Measurements from ENCODE around the gene SLC7A8.
"Not testable (repeated sequence)": the region's sequence is repeated elsewhere in the genome, so short reads cannot be mapped to it uniquely, and the experiment has no call there.

The SLC7A8 gene

DNA sequence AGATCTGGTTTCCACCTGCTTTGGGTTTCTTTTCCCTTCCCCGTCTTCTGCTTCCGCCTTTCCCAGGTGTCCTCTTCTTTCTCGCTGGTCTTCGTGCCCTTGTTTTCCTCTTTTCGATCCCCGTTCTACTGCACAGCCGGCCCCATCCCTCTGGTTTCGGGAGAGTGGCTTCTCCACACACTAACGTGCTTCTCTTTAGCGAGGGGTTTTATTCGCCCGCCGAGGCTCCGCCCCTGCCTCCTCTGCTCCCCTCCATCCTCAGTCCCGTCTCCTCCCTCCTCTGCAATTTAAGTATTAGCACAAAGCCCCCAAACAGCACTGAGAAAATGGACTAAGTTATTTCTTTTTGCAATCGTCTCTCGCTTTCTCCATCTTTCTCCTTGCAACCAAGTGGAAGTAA lies at the start of gene SLC7A8:
SLC7A8 (minus strand) TSS at position 182 of the 400 bp plus-strand sequence. CDS start 746 bp downstream, outside the sequence.
- no peak for DNase-seq

DNA sequence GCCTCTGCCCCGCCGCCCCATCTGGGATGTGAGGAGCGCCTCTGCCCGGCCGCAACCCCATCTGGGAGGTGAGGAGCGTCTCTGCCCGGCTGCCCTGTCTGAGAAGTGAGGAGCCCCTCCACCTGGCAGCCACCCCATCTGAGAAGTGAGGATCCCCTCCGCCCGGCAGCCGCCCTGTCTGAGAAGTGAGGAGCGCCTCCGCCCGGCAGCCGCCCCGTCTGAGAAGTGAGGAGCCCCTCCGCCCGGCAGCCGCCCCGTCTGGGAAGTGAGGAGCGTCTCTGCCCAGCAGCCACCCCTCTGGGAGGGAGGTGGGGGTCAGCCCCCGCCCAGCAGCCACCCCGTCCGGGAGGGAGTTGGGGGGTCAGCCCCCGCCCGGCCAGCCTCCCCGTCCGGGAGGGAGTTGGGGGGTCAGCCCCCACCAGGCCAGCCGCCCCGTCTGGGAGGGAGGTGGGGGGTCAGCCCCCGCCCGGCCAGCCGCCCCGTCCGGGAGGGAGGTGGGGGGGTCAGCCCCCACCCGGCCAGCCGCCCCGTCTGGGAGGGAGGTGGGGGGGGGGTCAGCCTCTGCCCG lies 48.9 kb upstream of the SLC7A8 start:
- DNase-seq, result not testable (repeated sequence)

DNA sequence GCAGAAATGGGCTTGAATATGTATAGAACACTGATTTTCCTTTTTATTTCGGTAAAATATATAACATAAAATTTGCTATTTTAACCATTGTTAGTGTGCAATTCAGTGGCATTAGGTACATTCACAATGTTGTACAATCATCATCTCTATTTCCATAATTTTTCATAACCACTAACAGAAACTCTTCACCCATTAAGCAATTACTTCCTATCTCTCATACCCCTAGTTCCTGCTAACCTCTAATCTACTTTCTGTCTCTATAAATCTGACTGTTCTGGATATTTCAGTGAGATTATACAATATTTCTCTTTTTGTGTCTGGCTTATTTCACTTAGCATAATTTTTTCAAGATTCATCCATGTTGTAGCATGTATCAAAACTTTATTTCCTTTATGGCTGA lies 45.4 kb upstream of the SLC7A8 start:
- DNase-seq, result no peak

DNA sequence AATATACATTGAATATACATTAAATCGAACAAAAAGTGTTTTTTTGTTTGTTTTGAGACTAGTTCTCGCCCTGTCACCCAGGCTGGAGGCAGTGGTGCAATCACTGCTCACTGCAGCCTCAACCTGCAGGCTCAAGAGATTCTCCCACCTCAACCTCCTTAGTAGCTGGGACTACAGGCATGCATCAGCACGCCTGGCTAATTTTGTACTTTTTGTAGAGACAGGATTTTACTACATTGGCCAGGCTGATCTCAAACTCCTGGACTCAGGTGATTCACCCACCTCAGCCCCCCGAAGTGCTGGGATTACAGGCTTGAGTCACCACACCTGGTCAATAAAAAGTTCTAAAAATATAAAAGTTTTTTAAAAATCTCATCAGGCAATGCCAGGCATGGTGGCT lies 44.1 kb upstream of the SLC7A8 start:
- no peak for DNase-seq

DNA sequence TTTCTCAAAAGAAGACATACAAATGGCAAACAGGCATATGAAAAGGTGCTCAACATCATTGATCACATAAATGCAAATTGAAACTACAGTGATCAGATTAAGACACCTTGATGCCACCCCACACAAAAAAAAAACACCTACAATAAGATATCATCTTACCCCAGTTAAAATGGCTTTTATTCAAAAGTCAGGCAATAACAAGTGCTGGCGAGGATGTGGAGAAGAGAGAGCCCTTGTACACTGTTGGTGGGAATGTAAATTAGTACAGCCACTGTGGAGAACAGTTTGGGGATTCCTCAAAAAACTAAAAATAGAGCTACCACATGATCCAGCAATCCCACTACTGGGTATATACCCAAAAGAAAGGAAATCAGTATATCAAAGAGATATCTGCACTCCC lies 41.5 kb upstream of the SLC7A8 start:
- not testable (repeated sequence) for DNase-seq

DNA sequence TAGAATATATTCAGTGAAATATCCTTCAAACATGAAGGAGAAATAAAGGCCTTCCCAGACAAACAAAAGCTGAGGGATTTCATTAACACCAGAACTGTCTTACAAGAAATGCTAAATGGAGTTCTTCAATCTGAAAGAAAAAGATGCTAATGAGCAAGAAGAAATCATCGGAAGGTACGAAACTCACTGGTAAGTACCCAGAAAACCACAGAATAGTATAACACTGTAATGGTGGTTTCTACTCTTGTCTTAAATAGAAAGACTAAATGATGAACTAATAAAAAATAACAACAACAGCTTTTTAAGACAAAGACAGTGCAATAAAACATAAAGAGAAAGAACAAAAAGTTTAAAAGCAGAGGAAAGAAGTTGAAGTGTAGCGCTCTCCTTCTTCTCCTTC lies 35.6 kb upstream of the SLC7A8 start:
- DNase-seq, result no peak

DNA sequence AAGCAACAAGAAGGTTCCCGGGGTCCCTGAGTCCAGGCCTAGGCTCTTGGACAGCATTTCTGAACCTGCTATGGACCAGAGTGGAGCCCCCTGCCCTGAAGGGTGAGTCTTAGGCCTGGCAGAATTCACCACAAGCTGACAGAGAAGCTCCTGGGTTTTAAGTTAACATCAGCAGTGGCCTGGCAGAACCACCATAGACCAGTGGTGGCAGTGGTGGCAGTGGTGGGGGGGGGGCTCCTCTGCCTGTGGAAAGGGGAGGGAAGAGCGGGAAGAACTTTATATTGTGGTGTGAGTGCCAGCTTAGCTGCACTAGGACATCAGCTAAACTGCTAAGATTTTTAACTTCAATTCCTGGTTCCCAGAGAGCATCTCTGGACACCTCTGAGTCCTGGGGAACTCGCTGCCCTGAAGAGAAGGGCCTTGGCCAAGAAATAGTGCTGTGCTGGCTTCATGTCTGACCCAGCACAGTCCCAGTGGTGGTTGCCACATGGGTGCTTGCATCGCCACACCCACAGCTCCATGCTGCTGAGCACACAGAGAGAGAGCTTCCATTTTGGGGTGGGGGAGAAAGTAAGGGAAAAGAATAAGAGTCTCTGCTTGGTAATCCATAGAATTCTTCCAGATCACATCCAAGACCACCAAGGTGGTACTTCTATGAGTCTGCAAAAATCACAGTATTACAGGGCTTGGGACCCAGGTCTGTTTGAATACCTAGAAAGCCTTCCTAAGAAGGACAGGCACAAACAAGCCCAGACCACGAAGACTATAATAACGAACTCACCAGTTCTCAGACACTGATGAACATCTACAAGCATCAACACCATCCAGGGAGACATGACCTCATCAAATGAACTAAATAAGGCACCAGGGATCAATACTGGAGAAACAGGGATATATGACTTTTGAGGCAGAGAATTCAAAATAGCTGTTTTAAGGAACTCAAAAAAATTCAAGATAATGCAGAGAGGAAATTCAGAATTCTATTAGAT lies 33.9 kb upstream of the SLC7A8 start:
- DNase-seq, result no peak

DNA sequence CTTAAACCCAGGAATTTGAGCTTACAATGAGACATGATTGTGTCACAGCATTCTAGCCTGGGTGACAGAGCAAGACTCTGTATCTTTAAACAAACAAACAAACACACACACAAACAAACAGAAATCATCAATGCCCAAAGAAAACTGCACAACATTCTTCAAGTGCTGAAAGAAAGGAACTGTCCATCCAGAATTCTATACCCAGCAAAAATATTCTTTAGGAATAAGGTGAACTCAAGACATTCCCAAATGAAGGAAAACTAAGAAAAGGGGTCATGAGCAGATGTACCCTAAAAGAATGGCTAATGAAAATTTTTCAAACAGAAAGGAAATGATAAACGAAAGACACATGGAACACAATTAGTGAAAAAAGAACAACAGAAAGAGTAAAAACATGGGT lies 32.0 kb upstream of the SLC7A8 start:
- DNase-seq, result no peak

DNA sequence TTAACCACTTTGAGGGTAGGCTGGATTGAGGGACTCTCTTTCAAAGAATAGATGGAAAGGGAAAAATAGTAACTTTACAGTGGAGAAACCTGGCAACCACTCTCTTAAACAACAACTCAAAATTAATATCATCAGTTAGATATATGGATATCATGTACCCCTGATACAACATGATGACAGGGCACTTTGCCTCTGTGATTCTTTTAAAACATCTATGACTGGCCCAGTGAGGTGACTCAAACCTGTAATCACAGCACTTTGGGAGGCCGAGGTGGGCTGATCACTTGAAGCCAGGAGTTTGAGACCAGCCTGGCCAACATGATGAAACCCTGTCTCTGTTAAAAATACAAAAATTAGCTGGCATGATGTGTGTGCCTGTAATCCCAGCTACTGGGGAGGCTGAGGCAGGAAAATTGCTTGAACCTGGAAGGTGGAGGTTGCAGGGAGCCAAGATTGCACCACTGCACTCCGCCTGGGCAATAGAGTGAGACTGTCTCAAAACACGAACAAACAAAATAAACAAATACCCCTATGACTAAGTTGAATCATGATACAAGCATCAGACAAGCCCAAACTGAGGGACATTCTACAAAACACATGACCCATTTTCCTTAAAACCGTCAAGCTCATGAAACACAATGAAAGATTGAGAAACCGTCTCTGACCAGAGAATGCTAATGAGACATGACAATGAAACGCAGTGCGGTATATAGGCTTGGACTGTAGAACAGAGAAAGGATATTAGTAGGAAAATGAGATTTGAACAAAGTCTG lies 26.4 kb upstream of the SLC7A8 start:
- no peak for DNase-seq

DNA sequence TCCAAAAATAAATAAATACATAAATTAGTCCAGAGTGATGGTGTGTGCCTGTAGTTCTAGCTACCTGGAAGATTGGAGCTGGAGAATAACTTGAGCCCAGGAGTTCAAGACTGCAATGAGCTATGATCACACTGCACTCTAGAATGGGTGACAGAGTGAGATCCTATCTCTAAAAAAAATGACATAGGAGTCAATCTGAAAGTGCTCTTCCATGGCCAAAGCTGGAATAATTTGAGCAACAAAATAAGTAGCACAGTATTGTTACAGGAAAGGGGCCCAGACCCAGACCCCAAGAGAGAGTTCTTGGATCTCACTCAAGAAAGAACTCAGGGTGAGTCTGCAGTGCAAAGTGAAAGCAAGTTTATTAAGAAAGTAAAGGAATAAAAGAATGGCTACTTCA lies 24.9 kb upstream of the SLC7A8 start:
- no peak for DNase-seq

DNA sequence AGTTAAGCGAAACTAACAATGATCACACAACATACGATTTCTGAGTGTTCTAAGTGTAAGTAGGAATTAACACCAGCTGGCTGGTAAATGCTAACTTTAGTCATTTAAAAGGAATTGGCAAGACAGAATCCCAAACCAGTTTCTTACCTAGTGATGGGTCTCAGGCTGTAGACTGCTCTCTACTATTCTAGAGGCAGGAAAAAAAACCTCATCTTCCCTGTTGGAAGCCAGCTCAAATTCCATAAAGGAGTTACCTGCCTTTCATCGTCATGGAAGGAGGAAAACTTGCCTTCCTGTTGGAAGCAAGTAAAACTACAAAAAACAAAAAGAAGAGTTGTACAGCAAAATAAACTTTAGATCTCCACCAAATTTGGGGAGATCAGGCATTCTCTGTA lies 23.7 kb upstream of the SLC7A8 start:
- DNase-seq, result no peak

DNA sequence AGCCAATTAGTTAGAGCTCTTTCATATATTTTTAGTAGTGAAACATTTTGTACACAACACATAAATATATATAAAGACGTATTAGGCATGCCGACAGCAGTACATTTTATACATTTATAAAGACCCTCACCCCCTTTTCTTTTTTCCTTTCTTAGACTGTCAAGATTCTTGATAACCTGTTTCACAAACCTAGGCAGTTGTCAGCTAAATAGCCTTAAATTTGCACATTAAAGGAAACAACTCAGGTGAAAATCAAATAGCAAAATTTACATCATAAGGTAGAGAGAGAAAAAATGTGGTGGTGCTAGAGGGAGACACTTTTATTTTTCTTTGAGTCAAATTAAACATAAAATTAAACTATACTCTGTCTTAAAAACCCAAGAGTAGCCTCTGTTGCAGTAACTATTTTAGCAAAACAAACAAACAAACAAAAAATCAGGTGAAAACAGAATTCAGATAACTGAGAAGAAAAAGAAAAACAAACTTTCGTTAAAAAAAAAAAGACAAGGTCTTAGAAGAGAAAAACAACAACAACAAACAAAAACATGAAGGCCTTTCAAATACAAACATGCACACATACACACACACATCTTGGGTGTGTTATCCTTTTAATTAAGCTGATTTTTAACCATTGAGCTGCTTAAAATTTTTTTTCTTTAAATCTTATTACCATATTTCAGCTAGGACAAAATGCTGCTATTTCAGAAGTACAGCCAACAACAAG lies 23.1 kb upstream of the SLC7A8 start:
- no peak for DNase-seq

DNA sequence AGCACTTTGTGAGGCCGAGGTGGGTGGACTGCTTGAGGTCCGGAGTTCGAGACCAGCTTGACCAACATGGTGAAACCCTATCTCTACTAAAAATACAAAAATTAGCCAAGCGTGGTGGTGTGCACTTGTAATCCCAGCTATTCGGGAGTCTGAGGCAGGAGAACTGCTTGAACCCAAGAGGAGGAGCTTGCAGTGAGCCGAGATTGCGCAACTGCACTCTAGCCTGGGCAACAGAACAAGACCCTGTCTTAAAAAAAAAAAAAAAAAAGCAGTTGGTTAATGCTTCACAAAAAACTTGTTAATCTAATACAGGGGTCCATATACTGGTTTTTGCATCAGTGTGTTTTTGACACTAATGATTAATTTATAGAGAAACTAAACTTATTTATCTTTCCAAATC lies 18.5 kb upstream of the SLC7A8 start:
- DNase-seq, result no peak

DNA sequence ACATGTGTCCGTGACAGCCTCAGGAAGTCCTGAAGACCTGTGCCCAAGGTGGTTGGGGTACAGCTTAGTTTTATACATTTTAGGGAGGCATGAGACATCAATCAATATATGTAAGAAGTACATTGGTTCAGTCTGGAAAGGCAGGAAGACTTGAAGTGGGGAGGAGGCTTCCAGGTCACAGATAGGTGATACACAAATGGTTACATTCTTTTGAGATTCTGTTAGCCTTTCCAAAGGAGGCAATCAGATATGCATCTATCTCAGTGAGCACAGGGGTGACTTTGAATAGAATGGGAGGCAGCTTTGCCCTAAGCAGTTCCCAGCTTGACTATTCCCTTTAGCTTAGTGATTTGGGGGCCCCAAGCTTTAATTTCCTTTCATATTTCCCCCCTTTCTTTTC lies 15.7 kb upstream of the SLC7A8 start:
- not testable (repeated sequence) for DNase-seq

DNA sequence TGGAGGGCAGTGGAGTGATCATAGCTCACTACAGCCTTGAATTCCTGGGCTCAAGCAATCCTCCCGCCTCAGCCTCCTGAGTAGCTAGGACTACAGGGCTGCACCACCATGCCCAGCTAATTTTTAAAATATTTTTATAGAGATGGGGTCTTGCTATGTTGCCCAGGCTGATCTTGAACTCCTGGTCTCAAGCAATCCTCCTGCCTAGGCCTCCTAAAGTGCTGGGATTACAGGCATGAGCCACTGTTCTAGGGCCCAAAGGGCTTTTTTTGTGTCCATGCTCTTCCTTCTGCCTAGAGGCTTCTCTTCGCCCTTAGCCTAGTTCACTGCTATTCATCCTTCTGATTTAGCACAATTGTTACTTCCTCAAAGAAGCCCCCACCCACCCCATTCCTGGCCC lies 13.0 kb upstream of the SLC7A8 start:
- not testable (repeated sequence) for DNase-seq

DNA sequence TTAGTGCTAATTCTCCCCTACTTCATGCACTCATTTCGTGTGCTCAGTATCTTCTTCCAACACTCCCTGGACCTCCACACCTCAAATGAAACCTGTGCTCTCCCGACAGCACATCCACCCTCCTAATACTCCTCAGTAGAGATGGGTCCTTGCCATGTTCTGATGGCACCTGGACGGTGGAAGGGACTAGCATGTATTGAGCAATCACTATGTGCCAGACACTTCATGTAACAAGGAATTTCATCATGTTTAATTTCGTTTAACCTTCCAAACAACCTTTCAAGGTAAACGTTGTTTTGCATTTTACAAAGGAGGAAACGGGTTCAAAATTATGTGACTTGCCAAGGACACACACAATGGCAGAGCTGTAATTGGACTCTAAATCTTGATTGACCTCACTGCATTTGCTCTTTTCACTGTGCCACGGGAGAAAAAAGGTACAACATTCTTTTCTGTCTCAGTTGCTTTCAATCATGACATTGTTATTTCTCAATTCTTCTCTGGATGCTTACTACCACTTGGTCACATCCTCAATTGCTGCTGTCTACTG lies 12.2 kb upstream of the SLC7A8 start:
- no peak for DNase-seq

DNA sequence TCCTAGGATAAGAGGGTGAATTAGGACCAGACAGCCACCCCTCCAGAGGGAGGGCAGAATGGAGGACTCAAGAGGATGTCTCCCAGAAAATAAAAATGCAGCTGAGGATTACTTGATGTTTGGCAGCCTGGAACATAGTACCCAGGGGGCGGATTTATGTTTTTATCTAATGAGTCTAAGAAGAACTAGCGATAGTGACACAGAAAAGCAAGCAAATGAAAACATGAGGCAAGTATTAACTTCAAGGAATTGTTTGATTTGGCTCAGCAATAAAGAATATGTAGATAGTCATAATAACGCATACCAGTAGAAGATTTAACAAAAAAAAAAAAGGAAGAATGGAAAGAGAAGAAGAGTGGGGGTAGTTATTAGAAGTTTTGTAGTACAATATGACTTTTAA lies 10.0 kb upstream of the SLC7A8 start:
- DNase-seq, result no peak

DNA sequence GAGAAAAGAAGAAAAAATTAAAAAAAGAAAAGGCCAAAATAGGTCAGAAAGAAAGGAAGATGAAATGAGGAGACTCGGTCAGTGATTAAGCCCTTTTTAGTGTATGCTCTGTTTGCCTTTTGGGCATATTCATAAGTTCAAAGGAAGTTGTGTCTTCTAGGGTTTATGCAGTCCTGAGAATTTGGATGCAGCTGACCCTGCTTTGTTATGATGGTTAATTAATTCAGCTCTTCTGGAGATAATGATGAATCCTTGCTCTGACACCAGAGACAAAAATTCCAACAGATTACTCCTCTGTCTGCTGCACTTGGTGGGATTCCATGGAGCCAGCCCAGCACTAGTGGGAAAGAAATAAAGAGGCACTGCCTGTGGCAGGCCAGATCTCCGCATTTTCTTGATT lies 4.5 kb upstream of the SLC7A8 start:
- no peak for DNase-seq

DNA sequence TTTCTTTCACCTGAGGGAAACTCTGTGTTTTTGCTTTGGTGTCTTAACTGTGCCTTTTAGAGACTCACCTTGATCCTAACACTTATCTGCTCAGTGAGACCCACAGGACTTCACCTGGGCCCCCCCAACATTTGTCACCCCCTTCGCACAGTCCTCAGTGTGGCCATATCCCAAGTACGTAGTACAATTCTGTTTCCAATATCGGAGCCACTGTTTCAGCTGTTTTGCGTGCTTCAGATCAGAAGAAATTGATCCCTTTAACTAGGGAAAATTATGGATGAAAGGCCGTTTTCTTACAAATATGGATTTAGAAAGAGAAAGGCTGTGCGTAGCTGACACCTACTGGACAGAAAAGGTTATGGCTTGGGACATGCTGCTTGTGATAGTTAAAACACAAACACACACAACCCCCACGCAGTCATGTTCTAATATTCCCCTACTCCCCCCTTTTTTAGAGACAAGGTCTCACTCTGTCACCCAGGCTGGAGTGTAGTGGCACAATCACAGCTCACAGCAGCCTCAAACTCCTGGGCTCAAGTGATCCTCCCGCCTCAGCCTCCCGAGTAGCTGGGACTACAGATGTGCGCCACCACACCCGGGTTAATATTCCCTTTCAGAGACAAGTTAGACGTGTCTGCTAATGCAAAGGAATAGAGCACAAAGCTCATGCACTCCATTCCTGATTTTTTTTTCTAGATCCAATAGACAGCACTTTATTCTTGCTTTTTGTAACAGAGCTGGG lies 3.6 kb upstream of the SLC7A8 start:
- peak in 1 of 2 donors; percentile 15 for DNase-seq

DNA sequence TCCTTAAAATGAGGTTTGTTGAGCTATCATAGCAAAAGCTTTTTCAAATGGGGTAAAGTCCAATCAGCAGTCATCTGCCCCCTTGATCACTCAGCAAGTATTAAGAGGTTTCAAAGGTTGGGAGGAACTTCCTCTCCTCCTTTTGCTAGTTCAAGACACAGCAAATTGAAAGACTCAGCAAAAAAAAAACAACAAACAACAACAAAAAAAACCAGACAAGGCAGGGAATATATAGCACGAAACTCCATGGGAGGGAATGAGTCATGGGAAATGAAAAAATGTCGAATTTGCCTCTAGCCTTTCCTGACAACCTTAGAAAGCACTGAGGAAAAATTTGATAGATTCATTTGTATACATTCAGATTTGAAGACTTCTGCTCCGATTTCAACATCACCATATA lies 1.6 kb upstream of the SLC7A8 start:
- DNase-seq, result no peak

DNA sequence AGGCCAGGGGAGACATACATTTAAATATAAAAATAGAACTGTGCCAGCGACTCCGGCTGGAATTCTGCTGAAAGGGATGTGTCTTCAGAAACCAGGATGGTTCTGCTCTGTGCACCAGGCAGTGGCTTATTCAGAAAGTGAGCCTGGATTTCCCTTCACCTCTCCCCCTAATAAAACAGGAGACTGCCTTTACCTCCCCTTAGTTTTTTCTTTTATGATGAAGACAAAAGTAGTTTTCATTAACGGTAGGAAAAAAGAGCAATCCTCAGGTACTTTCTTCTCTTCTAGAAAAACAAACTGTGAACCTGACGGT lies 346 bp downstream of the SLC7A8 start:
- DNase-seq, result no peak
